Hematopoietic multipotent progenitor cell treated with erythropoietin and hydrocortisone succinate and interleukin-3 and kit ligand, for 15 days (in vitro differentiated cells): ENCODE results near the gene MAGI2.
"Not testable (repeated sequence)": the region's sequence is repeated elsewhere in the genome, so short reads cannot be mapped to it uniquely, and the experiment has no call there.

Experiments
- DNase-seq: peaks from one replicate; pipeline ENCODE4 v3.0.0-alpha.2; 2015; ENCODE audit warnings: low spot score

MAGI2 gene

GRCh38 chr7:79051915-79052314 is 401.6 kb downstream of the MAGI2 start:
- DNase-seq = no peak

- no peak for DNase-seq
Measured at GRCh38 chr7:79050603-79051002, 402.9 kb downstream of the MAGI2 start.

- DNase-seq = no peak
Measured at GRCh38 chr7:79046061-79046460, 407.4 kb downstream of the MAGI2 start.

GRCh38 chr7:79037001-79037400 is 416.5 kb downstream of the MAGI2 start:
- DNase-seq = no peak

GRCh38 chr7:79036356-79036755 is 417.1 kb downstream of the MAGI2 start:
- no peak for DNase-seq

- DNase-seq = no peak
Measured at GRCh38 chr7:79035858-79036257, 417.6 kb downstream of the MAGI2 start.

- no peak for DNase-seq
Measured at GRCh38 chr7:79034730-79035129, 418.7 kb downstream of the MAGI2 start.

GRCh38 chr7:79019711-79020110 is 433.8 kb downstream of the MAGI2 start:
- DNase-seq = not testable (repeated sequence)

GRCh38 chr7:79011921-79012320 is 441.5 kb downstream of the MAGI2 start:
- DNase-seq = no peak

GRCh38 chr7:79009647-79010046 is 443.8 kb downstream of the MAGI2 start:
- DNase-seq = no peak

- no peak for DNase-seq
Measured at GRCh38 chr7:79008786-79009185, 444.7 kb downstream of the MAGI2 start.

- no peak for DNase-seq
Measured at GRCh38 chr7:78996013-78996412, 457.5 kb downstream of the MAGI2 start.

GRCh38 chr7:78993341-78993740 is 460.1 kb downstream of the MAGI2 start:
- DNase-seq = no peak

GRCh38 chr7:78985509-78985908 is 468.0 kb downstream of the MAGI2 start:
- DNase-seq = no peak

GRCh38 chr7:78983483-78983882 is 470.0 kb downstream of the MAGI2 start:
- DNase-seq = no peak

- no peak for DNase-seq
Measured at GRCh38 chr7:78970440-78970916, 483.0 kb downstream of the MAGI2 start.

- no peak for DNase-seq
Measured at GRCh38 chr7:78968951-78969350, 484.5 kb downstream of the MAGI2 start.

GRCh38 chr7:78967561-78967960 is 485.9 kb downstream of the MAGI2 start:
- DNase-seq = not testable (repeated sequence)

- no peak for DNase-seq
Measured at GRCh38 chr7:78967046-78967445, 486.4 kb downstream of the MAGI2 start.

- no peak for DNase-seq
Measured at GRCh38 chr7:78959477-78959876, 494.0 kb downstream of the MAGI2 start.

- DNase-seq = no peak
Measured at GRCh38 chr7:78955329-78955728, 498.1 kb downstream of the MAGI2 start.

- DNase-seq = no peak
Measured at GRCh38 chr7:78953726-78954363, 499.6 kb downstream of the MAGI2 start.

GRCh38 chr7:78953090-78953489 is 500.4 kb downstream of the MAGI2 start:
- no peak for DNase-seq

GRCh38 chr7:78939669-78940068 is 513.8 kb downstream of the MAGI2 start:
- DNase-seq = no peak
